Measurements from ENCODE around the gene GNG10.
A peak's percentile ranks its signal among the peaks of the same experiment; 100 is the strongest.

GNG10 gene

GRCh38 chr9:111630964-111631213 lies 30.5 kb upstream of the GNG10 start (continued):
- TF ChIP-seq, protein P1, sequence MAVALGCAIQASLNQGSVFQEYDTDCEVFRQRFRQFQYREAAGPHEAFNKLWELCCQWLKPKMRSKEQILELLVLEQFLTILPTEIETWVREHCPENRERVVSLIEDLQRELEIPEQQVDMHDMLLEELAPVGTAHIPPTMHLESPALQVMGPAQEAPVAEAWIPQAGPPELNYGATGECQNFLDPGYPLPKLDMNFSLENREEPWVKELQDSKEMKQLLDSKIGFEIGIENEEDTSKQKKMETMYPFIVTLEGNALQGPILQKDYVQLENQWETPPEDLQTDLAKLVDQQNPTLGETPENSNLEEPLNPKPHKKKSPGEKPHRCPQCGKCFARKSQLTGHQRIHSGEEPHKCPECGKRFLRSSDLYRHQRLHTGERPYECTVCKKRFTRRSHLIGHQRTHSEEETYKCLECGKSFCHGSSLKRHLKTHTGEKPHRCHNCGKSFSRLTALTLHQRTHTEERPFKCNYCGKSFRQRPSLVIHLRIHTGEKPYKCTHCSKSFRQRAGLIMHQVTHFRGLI (tag by site-specific recombination; IDR thresholded peaks at IDR 0.05) = no peak
- peak; percentile 80 for TF ChIP-seq ZFP69B (tag by site-specific recombination; IDR thresholded peaks at IDR 0.05)
- TF ChIP-seq ZEB2 (tag by site-specific recombination; IDR thresholded peaks at IDR 0.05) = peak; percentile 93
- no peak for TF ChIP-seq ZNF354C (tag by site-specific recombination; IDR thresholded peaks at IDR 0.05; ENCODE audit: borderline replicate concordance, low read depth)
- no peak for TF ChIP-seq SALL2 (tag by site-specific recombination; IDR thresholded peaks at IDR 0.05; ENCODE audit: borderline replicate concordance)
- TF ChIP-seq ZNF843 (tag by site-specific recombination; IDR thresholded peaks at IDR 0.05) = peak; percentile 69
- no peak for TF ChIP-seq ZNF596 (tag by site-specific recombination; IDR thresholded peaks at IDR 0.05)
- TF ChIP-seq ZBTB7A (tag by site-specific recombination; IDR thresholded peaks at IDR 0.05; ENCODE audit: low read depth) = no peak
- TF ChIP-seq ZNF214 (tag by site-specific recombination; IDR thresholded peaks at IDR 0.05; ENCODE audit: borderline replicate concordance) = no peak
- TF ChIP-seq ZNF701 (tag by site-specific recombination; IDR thresholded peaks at IDR 0.05) = peak; percentile 22; the same call in 1 of the 2 replicates
- peak; percentile 7; the same call in 1 of the 2 replicates for TF ChIP-seq YY1 (tag by site-specific recombination; IDR thresholded peaks at IDR 0.05)
- no peak for TF ChIP-seq GFI1B (tag by site-specific recombination; IDR thresholded peaks at IDR 0.05)
- TF ChIP-seq ZNF2 (tag by site-specific recombination; IDR thresholded peaks at IDR 0.05) = peak; percentile 90
- TF ChIP-seq, protein P2, sequence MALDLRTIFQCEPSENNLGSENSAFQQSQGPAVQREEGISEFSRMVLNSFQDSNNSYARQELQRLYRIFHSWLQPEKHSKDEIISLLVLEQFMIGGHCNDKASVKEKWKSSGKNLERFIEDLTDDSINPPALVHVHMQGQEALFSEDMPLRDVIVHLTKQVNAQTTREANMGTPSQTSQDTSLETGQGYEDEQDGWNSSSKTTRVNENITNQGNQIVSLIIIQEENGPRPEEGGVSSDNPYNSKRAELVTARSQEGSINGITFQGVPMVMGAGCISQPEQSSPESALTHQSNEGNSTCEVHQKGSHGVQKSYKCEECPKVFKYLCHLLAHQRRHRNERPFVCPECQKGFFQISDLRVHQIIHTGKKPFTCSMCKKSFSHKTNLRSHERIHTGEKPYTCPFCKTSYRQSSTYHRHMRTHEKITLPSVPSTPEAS (tag by site-specific recombination; IDR thresholded peaks at IDR 0.05) = 0 out of 2 replicates have a peak, but pooled peaks have one; percentile 45
- TF ChIP-seq ZBTB1 (tag by site-specific recombination; IDR thresholded peaks at IDR 0.05) = 0 out of 2 replicates have a peak, but pooled peaks have one; percentile 18
- TF ChIP-seq ZNF626 (tag by site-specific recombination; IDR thresholded peaks at IDR 0.05) = no peak; the same call in 1 of the 2 replicates
- no peak for TF ChIP-seq ZNF530 (tag by site-specific recombination; IDR thresholded peaks at IDR 0.05; ENCODE audit: low read depth)
- TF ChIP-seq, protein P3, sequence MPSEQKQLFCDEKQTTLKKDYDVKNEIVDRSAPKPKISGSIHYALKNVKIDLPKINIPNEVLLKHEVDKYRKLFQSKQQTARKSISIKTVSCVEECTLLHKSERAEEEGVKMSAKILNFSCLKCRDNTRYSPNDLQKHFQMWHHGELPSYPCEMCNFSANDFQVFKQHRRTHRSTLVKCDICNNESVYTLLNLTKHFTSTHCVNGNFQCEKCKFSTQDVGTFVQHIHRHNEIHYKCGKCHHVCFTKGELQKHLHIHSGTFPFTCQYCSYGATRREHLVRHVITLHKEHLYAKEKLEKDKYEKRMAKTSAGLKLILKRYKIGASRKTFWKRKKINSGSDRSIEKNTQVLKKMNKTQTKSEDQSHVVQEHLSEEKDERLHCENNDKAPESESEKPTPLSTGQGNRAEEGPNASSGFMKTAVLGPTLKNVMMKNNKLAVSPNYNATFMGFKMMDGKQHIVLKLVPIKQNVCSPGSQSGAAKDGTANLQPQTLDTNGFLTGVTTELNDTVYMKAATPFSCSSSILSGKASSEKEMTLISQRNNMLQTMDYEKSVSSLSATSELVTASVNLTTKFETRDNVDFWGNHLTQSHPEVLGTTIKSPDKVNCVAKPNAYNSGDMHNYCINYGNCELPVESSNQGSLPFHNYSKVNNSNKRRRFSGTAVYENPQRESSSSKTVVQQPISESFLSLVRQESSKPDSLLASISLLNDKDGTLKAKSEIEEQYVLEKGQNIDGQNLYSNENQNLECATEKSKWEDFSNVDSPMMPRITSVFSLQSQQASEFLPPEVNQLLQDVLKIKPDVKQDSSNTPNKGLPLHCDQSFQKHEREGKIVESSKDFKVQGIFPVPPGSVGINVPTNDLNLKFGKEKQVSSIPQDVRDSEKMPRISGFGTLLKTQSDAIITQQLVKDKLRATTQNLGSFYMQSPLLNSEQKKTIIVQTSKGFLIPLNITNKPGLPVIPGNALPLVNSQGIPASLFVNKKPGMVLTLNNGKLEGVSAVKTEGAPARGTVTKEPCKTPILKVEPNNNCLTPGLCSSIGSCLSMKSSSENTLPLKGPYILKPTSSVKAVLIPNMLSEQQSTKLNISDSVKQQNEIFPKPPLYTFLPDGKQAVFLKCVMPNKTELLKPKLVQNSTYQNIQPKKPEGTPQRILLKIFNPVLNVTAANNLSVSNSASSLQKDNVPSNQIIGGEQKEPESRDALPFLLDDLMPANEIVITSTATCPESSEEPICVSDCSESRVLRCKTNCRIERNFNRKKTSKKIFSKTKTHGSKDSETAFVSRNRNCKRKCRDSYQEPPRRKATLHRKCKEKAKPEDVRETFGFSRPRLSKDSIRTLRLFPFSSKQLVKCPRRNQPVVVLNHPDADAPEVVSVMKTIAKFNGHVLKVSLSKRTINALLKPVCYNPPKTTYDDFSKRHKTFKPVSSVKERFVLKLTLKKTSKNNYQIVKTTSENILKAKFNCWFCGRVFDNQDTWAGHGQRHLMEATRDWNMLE (tag by site-specific recombination; conservative IDR thresholded peaks at IDR 0.05; ENCODE audit: low read depth) = peak; percentile 53
- TF ChIP-seq ZNF10 (tag by site-specific recombination; IDR thresholded peaks at IDR 0.05) = peak; percentile 86
- peak; percentile 85; the same call in 1 of the 2 replicates for TF ChIP-seq ZNF639 (tag by site-specific recombination; IDR thresholded peaks at IDR 0.05)
- no peak for TF ChIP-seq ZNF121 (tag by site-specific recombination; IDR thresholded peaks at IDR 0.05)
- TF ChIP-seq ELK4 (IDR thresholded peaks at IDR 0.05; ENCODE audit: borderline replicate concordance, low read depth, low read length) = no peak
- peak; percentile 94 for TF ChIP-seq ZNF660 (tag by site-specific recombination; IDR thresholded peaks at IDR 0.05)
- TF ChIP-seq ZNF112 (tag by site-specific recombination; IDR thresholded peaks at IDR 0.05) = no peak
- TF ChIP-seq ZNF514 (tag by site-specific recombination; IDR thresholded peaks at IDR 0.05) = no peak
- TF ChIP-seq PRDM10 (tag by site-specific recombination; IDR thresholded peaks at IDR 0.05) = peak; percentile 84
- no peak for TF ChIP-seq ZNF155 (tag by site-specific recombination; IDR thresholded peaks at IDR 0.05)
- 0 out of 2 replicates have a peak, but pooled peaks have one; percentile 46 for TF ChIP-seq ZNF335 (tag by site-specific recombination; conservative IDR thresholded peaks at IDR 0.05)
